ENCODE data around the gene NUDT15.

DNA sequence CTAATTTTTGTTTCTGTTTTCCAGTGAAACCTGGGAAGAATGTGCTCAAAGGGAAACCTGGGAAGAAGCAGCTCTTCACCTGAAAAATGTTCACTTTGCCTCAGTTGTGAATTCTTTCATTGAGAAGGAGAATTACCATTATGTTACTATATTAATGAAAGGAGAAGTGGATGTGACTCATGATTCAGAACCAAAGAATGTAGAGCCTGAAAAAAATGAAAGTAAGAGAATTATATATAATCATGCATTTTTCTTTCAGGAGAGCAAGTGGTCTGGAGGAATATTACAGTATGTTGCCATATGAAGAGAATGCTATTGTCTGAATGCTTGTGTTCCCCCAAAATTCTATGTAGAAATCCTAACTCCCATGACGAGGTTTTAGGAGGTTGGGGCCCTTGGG lies 3.4 kb downstream of the NUDT15 start:
- TF ChIP-seq GATA2 (IDR thresholded peaks at IDR 0.05; ENCODE audit: low read depth, low read length) (no peak), GATA3 (IDR thresholded peaks at IDR 0.05; ENCODE audit: low read depth, low read length) (no peak)

Data from SH-SY5Y (cell line).